Lung (tissue), 12 donors: ENCODE measurements around the gene PITX3. TPM values are rescaled to one million over a fixed set of nuclear protein-coding genes. Genes with fewer than 3 reads are reported as not detected.

ENCODE experiments used
- ATAC-seq: fragments of 200-7000 bp; cut with Tn5 transposase; one replicate; pipeline ENCODE4 v1.9.1; 2020; ENCODE audit warnings: moderate number of reproducible peaks; ENCODE audit not compliant: insufficient read depth, low FRiP score
- DNase-seq, 3 donors: peaks; one replicate each; pipeline ENCODE4 v3.0.0-alpha.2; 2013 to 2017
- H3K27ac ChIP-seq, 2 donors: one replicate each; pipeline ENCODE4 v1.5.1; 2013; ENCODE audit warnings: mild to moderate bottlenecking in 2 of 2, moderate library complexity in 2 of 2, control low read depth in 1 of 2, inconsistent platforms in 1 of 2, low read depth in 1 of 2, low read length in 1 of 2
- H3K27me3 ChIP-seq, 3 donors: one replicate each; pipeline ENCODE4 v1.5.1; 2013; ENCODE audit warnings: low read length in 2 of 3; ENCODE audit not compliant: control insufficient read depth in 3 of 3, insufficient read depth in 3 of 3
- H3K36me3 ChIP-seq, 4 donors: one replicate each; pipeline ENCODE4 v1.5.1; 2013; ENCODE audit warnings: low read length in 4 of 4, mild to moderate bottlenecking in 1 of 4, moderate library complexity in 1 of 4; ENCODE audit not compliant: control insufficient read depth in 4 of 4, insufficient read depth in 4 of 4
- H3K4me1 ChIP-seq, 5 donors: one replicate each; pipeline ENCODE4 v1.5.1; 2013; ENCODE audit warnings: low read length in 5 of 5, mild to moderate bottlenecking in 2 of 5, moderate library complexity in 1 of 5; ENCODE audit not compliant: control insufficient read depth in 5 of 5, insufficient read depth in 5 of 5
- H3K4me3 ChIP-seq: one replicate; pipeline ENCODE4 v1.5.1; 2013; ENCODE audit warnings: mild to moderate bottlenecking, control low read depth, moderate library complexity
- H3K9ac ChIP-seq, 2 donors: one replicate each; pipeline ENCODE4 v1.5.1; 2013; ENCODE audit warnings: low read length in 2 of 2, control low read depth in 1 of 2; ENCODE audit not compliant: insufficient read depth in 1 of 2
- H3K9me3 ChIP-seq, 4 donors: one replicate each; pipeline ENCODE4 v1.5.1; 2013; ENCODE audit warnings: low read length in 3 of 4, mild to moderate bottlenecking in 1 of 4, moderate library complexity in 1 of 4; ENCODE audit not compliant: control insufficient read depth in 4 of 4, insufficient read depth in 3 of 4
- CTCF ChIP-seq: IDR thresholded peaks from 2 replicates; pipeline ENCODE4 v1.5.1; 2012; ENCODE audit warnings: mild to moderate bottlenecking; ENCODE audit errors: control extremely low read depth, extremely low read depth
- WGBS, 2 donors: extraction: QIAGEN DNeasy Blood & Tissue Kit; methylation state at CpG; one replicate each; pipeline ENCODE4 v1.1.7; 2013; 5-methylcytosine and 5-hydroxymethylcytosine counted together
- polyA plus RNA-seq, 2 donors: library from polyadenylated mRNA; stranded (reverse); fragments of 200-250 nt; gene quantifications; one replicate each; pipeline ENCODE4 v1.2.1, GENCODE V29; 2013
- total RNA-seq, 2 donors: library from RNA; depleted of rRNA in 1 of 2; stranded (reverse); fragments of >200 nt in 1 of 2; gene quantifications; one replicate each; pipeline ENCODE4 v1.2.1, GENCODE V29; 2014 to 2021
- donor health status: control.
- donor health status: control.
- donor health status: Bipolar disorder and iron deficiency.
- donor health status: healthy.
- donor health status: DM: yes; HTN: yes; CAD: no.

Gene PITX3
- total and polyA plus RNA-seq, 4 donors = 0.03 TPM; not detected in 3

DNA sequence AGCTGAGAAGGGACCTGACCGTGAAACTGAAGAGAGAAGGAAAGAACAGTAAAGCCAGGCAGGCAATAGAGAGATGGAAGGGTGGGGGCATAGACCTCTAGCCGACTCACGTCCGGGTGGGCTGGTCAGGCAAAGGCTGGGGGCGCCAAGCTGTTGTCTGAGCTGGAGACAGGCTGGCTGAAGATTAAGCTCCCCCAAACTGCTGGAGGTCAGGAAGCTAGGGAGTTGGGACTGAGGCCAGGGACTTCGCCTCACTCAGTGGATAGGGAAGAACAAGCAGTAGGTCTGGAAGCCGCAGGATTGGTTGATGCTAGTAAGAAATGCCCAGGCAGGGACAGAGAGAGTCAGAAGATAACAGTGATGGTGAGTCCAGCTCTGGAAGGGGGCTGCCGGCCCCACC lies 5.3 kb downstream of the PITX3 start:
- WGBS, 2 donors = 67% methylated on average over 8 of the region's 8 CpGs
- Histone ChIP-seq H3K27me3 (peaks cover 0 to 57% (median 7%) of the 10 kb centered on the region in 3 donors), H3K36me3 (no peaks in the 10 kb centered on the region), H3K4me1 (peaks cover 0 to 29% (median 7%) of the 10 kb centered on the region in 5 donors), H3K9ac (no peak overlapping the region), H3K9me3 (no peaks in the 10 kb centered on the region), H3K4me3 (no peak overlapping the region), H3K27ac (no peak overlapping the region)
- DNase-seq = peak; percentile 62 to 82 (median 77)
- ATAC-seq = no peak
- no peak for TF ChIP-seq CTCF

- ATAC-seq = no peak
- no peak for DNase-seq
- H3K27ac ChIP-seq = no peak overlapping the region
- H3K9me3 ChIP-seq = no peaks in the 10 kb centered on the region
- peaks cover 0 to 58% (median 7%) of the 10 kb centered on the region in 3 donors for H3K27me3 ChIP-seq
- WGBS, 2 donors = 94 to 100% methylated on average over 1 of the region's 1 CpG
- peaks cover 0 to 28% (median 7%) of the 10 kb centered on the region in 5 donors for H3K4me1 ChIP-seq
- H3K4me3 ChIP-seq = no peak overlapping the region
- no peak overlapping the region for H3K9ac ChIP-seq
- no peak for TF ChIP-seq CTCF
- H3K36me3 ChIP-seq = no peaks in the 10 kb centered on the region
Observed at GRCh38 chr10:102235598-102235920, 5.8 kb downstream of the PITX3 start.

DNA sequence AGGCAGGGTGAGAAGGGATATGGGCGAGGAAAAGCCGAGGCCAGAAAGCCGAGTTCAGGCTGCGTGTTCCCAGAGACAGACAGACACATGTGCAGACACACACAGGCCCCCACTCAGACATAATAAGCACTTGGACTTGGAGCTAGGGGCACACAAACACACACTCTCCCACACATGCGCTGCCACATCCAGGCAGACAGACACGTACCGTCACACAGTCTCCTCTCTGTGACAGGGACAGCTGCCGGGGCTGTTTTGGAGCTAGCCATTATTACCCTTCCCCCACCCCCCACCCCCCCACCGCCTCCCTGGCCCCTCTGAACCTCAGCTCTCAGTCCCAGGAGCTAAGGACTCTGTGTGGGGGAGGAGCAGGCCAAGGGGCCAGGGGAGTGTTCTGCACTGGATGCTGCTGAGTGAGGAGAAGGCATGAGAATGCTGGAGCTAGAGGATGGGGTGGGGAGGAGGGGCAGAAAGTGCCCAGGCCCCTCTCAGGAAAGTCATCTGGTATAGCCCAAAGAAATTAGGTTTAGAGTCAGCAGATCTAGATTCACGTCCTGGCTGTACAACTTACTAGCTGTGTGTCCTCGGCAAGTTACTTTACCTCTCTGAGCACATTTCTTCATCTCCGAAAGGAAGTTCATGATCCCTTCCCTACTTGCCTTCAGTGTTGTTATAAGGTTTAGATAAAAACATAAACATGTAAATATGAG lies 6.3 kb downstream of the PITX3 start:
- no peak overlapping the region for H3K9ac ChIP-seq
- peaks cover 0 to 57% (median 3%) of the 10 kb centered on the region in 3 donors for H3K27me3 ChIP-seq
- WGBS, 2 donors = 67 to 72% methylated on average over 12 of the region's 12 CpGs

More for the DNA sequence above, 6.3 kb downstream of the PITX3 start:
- Histone ChIP-seq H3K27ac (no peak overlapping the region), H3K4me1 (peaks cover 3 to 28% (median 9%) of the 10 kb centered on the region in 5 donors), H3K36me3 (no peaks in the 10 kb centered on the region), H3K9me3 (no peaks in the 10 kb centered on the region), H3K4me3 (no peak overlapping the region)
- DNase-seq (no peak), ATAC-seq (no peak)
- no peak for TF ChIP-seq CTCF
